ENCODE measurements around the gene FEN1.

Gene FEN1

GRCh38 chr11:61811831-61812230 is 19.1 kb downstream of the FEN1 start:
- Histone ChIP-seq H3K27me3 (ENCODE audit: insufficient read depth, low read length) (no peaks in the 10 kb centered on the region), H3K9ac (ENCODE audit: low read length) (no peak overlapping the region), H3K9me2 (ENCODE audit: low read depth, low read length) (no peaks in the 10 kb centered on the region), H3K79me2 (ENCODE audit: insufficient read depth, low read length) (no peaks in the 10 kb centered on the region), H3K27ac (ENCODE audit: low read depth, low read length, poor library complexity, severe bottlenecking) (no peak overlapping the region), H3K9me3 (ENCODE audit: low read length) (no peaks in the 10 kb centered on the region), H3K4me1 (ENCODE audit: insufficient read depth, low read length, severe bottlenecking) (peaks cover 19% of the 10 kb centered on the region), H3F3A (ENCODE audit: insufficient read depth, low read length) (no peaks in the 10 kb centered on the region), H2AFZ (ENCODE audit: low read length) (no peak overlapping the region), H3K4me3 (ENCODE audit: low read depth, low read length, poor library complexity, severe bottlenecking) (no peak overlapping the region), H3K36me3 (ENCODE audit: insufficient read depth, low read length) (peaks cover 40% of the 10 kb centered on the region), H4K20me1 (ENCODE audit: insufficient read depth, low read length) (no peaks in the 10 kb centered on the region), H3K4me2 (ENCODE audit: low read length) (no peak overlapping the region)
- no peak for TF ChIP-seq CTCF (IDR thresholded peaks at IDR 0.05; ENCODE audit: low read length)
- no peak for TF ChIP-seq EZH2 (IDR thresholded peaks at IDR 0.05; ENCODE audit: borderline replicate concordance, low read length)

DNA sequence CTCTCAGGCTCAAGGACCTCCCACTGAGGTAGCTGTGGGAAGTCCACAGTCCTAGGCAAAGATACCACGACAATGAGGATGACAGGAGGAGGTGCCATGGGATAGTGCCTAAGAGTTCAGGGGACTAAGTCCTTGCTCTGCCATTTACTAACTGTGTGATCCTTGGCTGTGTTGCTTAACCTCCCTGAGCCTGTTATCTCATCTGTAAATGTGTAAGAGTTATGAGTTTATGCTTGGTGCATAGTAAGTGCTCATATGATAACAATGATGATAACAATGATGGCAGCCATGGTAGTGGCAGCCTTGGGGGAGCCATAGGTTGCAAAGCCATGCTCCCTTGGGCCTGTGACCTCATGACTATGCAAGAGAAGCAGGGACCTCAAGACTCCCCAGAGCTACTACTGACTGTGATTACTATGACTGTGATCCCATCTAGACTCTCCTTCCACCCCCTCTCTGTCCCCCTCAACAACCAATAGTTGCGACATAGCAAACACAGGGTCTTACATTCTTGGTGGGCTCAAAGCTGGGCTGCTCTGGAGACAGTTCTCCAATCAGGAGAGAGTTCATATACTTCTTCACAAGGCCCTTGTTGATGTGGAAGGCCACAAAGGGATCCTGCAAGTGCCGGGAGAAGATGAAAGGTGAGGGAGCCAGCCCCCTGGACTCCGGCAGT is 20.2 kb downstream of the FEN1 start:
- Histone ChIP-seq H3F3A (ENCODE audit: insufficient read depth, low read length) (no peaks in the 10 kb centered on the region), H3K9me3 (ENCODE audit: low read length) (no peaks in the 10 kb centered on the region), H4K20me1 (ENCODE audit: insufficient read depth, low read length) (no peaks in the 10 kb centered on the region), H3K4me1 (ENCODE audit: insufficient read depth, low read length, severe bottlenecking) (peaks cover 19% of the 10 kb centered on the region), H2AFZ (ENCODE audit: low read length) (no peak overlapping the region), H3K4me3 (ENCODE audit: low read depth, low read length, poor library complexity, severe bottlenecking) (no peak overlapping the region), H3K9me2 (ENCODE audit: low read depth, low read length) (no peaks in the 10 kb centered on the region), H3K9ac (ENCODE audit: low read length) (no peak overlapping the region), H3K4me2 (ENCODE audit: low read length) (no peak overlapping the region), H3K27me3 (ENCODE audit: insufficient read depth, low read length) (no peaks in the 10 kb centered on the region), H3K36me3 (ENCODE audit: insufficient read depth, low read length) (peaks cover 38% of the 10 kb centered on the region), H3K27ac (ENCODE audit: low read depth, low read length, poor library complexity, severe bottlenecking) (no peak overlapping the region), H3K79me2 (ENCODE audit: insufficient read depth, low read length) (no peaks in the 10 kb centered on the region)
- TF ChIP-seq EZH2 (IDR thresholded peaks at IDR 0.05; ENCODE audit: borderline replicate concordance, low read length) (no peak), CTCF (IDR thresholded peaks at IDR 0.05; ENCODE audit: low read length) (no peak)

- no peaks in the 10 kb centered on the region for H3F3A ChIP-seq (ENCODE audit: insufficient read depth, low read length)
- no peaks in the 10 kb centered on the region for H3K79me2 ChIP-seq (ENCODE audit: insufficient read depth, low read length)
These were observed 21.7 kb downstream of the FEN1 start for GRCh38 chr11:61814247-61814957.

More at GRCh38 chr11:61814247-61814957, 21.7 kb downstream of the FEN1 start:
- Histone ChIP-seq H3K36me3 (ENCODE audit: insufficient read depth, low read length) (peaks cover 30% of the 10 kb centered on the region), H3K27me3 (ENCODE audit: insufficient read depth, low read length) (no peaks in the 10 kb centered on the region), H3K9me2 (ENCODE audit: low read depth, low read length) (no peaks in the 10 kb centered on the region), H3K4me3 (ENCODE audit: low read depth, low read length, poor library complexity, severe bottlenecking) (peak overlapping the region; percentile 70), H3K9ac (ENCODE audit: low read length) (peak overlapping the region; percentile 78; the same call in 1 of the 2 replicates), H3K4me1 (ENCODE audit: insufficient read depth, low read length, severe bottlenecking) (peaks cover 19% of the 10 kb centered on the region), H3K9me3 (ENCODE audit: low read length) (no peaks in the 10 kb centered on the region), H4K20me1 (ENCODE audit: insufficient read depth, low read length) (no peaks in the 10 kb centered on the region), H3K4me2 (ENCODE audit: low read length) (peak overlapping the region; percentile 91), H2AFZ (ENCODE audit: low read length) (no peak overlapping the region), H3K27ac (ENCODE audit: low read depth, low read length, poor library complexity, severe bottlenecking) (peak overlapping the region; percentile 73)
- TF ChIP-seq CTCF (IDR thresholded peaks at IDR 0.05; ENCODE audit: low read length) = no peak
- no peak for TF ChIP-seq EZH2 (IDR thresholded peaks at IDR 0.05; ENCODE audit: borderline replicate concordance, low read length)

Measured in OCI-LY1 (cell line).